Left lung (tissue), 10 donors: ENCODE measurements around the gene TAF5. TPM values are rescaled to one million over a fixed set of nuclear protein-coding genes. Genes with fewer than 3 reads are reported as not detected.
"Not testable (repeated sequence)": the region's sequence is repeated elsewhere in the genome, so short reads cannot be mapped to it uniquely, and the experiment has no call there.

Source experiments
- ATAC-seq: fragments of 200-7000 bp; cut with Tn5 transposase; one replicate; pipeline ENCODE4 v1.9.1; 2020; ENCODE audit warnings: moderate library complexity
- DNase-seq, 4 donors: peaks; one replicate each; pipeline ENCODE4 v3.0.0-alpha.2; 2013 to 2020
- H3K27ac ChIP-seq, 2 donors: fragments of 200-600 bp; sonication (generic) in 1 of 2; one replicate each; pipeline versions ENCODE4 v1.5.0 to v1.8.0; 2020 to 2021
- H3K27me3 ChIP-seq, 2 donors: fragments of 200-600 bp; sonication (generic) in 1 of 2; one replicate each; pipeline versions ENCODE4 v1.5.0 to v1.8.0; 2020 to 2021
- H3K36me3 ChIP-seq, 2 donors: fragments of 200-600 bp; sonication (generic) in 1 of 2; one replicate each; pipeline versions ENCODE4 v1.5.0 to v1.8.0; 2020 to 2021
- H3K4me1 ChIP-seq, 2 donors: fragments of 200-600 bp; one replicate each; pipeline ENCODE4 v1.8.0; 2021
- H3K4me3 ChIP-seq, 2 donors: fragments of 200-600 bp; sonication (generic) in 1 of 2; one replicate each; pipeline versions ENCODE4 v1.5.0 to v1.8.0; 2020 to 2021; ENCODE audit warnings: mild to moderate bottlenecking in 1 of 2
- H3K9me3 ChIP-seq, 2 donors: fragments of 200-600 bp; sonication (generic) in 1 of 2; one replicate each; pipeline versions ENCODE4 v1.5.0 to v1.8.0; 2020 to 2021
- intact Hi-C, 2 donors: fragments of 100-400 bp; cut with DNase I; formaldehyde crosslinking; loops; one replicate each; pipeline versions ENCODE4 v1.11.2 to v1.14.2; 2022
- polyA plus RNA-seq, 6 donors: library from polyadenylated mRNA; unstranded; fragments of 120-200 nt; gene quantifications; one replicate each; pipeline ENCODE4 v1.2.1, GENCODE V29; 2013; ENCODE audit not compliant: insufficient read length in 6 of 6
- total RNA-seq, 2 donors: library from RNA; stranded (reverse); fragmentation: NEBNext Ultra II Directional; extraction: Animal tissue kit (Norgen Biotek cat#: 25700); gene quantifications; one replicate each; pipeline ENCODE4 v1.2.1, GENCODE V29; 2021
- TF ChIP-seq, protein P1 (sequence below), 2 donors: fragments of 200-600 bp; sonication (generic) in 1 of 2; IDR thresholded peaks; one replicate each; pipeline versions ENCODE4 v1.5.0 to v1.8.0; 2021; ENCODE audit warnings: antibody characterized with exemption in 2 of 2
- donor health status: DM: no; HTN: yes; CAD: no.
- donor health status: DM: no; HTN: no; CAD: no.

The TAF5 gene
- total and polyA plus RNA-seq, 8 donors = 3.7 to 8.1 (median 7.0) TPM

DNA sequence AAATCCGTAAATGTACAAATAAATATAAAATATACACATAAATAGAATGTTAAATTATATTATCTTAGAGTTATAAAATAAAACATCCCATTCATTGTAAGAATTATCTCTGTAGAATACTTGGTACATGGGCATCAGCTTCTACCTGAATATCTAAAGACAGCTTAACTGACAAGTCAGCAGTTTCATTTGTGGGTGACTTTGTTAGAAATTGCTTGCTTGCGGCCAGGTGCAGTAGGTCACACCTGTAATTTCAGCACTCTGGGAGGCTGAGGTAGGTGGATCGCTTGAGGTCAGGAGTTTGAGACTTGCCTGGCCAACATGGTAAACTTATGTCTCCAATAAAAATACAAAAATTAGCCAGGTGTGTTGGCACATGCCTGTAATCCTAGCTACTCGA, 31.4 kb upstream of the TAF5 start:
- Histone ChIP-seq H3K4me3 (no peak overlapping the region), H3K4me1 (no peaks in the 10 kb centered on the region), H3K9me3 (no peaks in the 10 kb centered on the region), H3K27ac (no peak overlapping the region), H3K27me3 (no peaks in the 10 kb centered on the region), H3K36me3 (peaks cover 0 to 60% of the 10 kb centered on the region in 2 donors)
- intact Hi-C loops = no loop called here
- no peak for ATAC-seq
- no peak for DNase-seq
- TF ChIP-seq, protein P1, sequence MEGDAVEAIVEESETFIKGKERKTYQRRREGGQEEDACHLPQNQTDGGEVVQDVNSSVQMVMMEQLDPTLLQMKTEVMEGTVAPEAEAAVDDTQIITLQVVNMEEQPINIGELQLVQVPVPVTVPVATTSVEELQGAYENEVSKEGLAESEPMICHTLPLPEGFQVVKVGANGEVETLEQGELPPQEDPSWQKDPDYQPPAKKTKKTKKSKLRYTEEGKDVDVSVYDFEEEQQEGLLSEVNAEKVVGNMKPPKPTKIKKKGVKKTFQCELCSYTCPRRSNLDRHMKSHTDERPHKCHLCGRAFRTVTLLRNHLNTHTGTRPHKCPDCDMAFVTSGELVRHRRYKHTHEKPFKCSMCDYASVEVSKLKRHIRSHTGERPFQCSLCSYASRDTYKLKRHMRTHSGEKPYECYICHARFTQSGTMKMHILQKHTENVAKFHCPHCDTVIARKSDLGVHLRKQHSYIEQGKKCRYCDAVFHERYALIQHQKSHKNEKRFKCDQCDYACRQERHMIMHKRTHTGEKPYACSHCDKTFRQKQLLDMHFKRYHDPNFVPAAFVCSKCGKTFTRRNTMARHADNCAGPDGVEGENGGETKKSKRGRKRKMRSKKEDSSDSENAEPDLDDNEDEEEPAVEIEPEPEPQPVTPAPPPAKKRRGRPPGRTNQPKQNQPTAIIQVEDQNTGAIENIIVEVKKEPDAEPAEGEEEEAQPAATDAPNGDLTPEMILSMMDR (IDR thresholded peaks at IDR 0.05) = no peak

DNA sequence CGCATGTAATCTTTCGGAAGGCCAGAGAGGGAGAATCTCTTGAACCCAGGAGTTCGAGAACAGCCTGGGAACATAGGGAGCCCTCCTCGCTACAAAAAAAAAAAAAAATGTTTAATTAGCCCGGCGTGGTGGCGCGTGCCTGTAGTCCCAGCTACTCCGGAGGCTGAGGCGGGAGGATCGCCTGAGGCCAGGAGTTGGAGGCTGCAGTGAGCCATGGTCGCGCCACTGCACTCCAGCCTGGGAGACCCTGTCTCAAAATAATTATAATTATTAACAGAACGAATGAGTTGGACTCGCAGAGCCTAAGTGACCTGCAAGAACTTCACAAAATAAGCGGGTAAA, 17.6 kb upstream of the TAF5 start:
- TF ChIP-seq, protein P1 (IDR thresholded peaks at IDR 0.05) = no peak
- H3K9me3 ChIP-seq = no peaks in the 10 kb centered on the region
- peak overlapping the region; percentile 62 to 79 for H3K27ac ChIP-seq
- H3K27me3 ChIP-seq = no peaks in the 10 kb centered on the region
- peak overlapping the region; percentile 78 to 79 for H3K4me3 ChIP-seq
- peaks cover 0 to 34% of the 10 kb centered on the region in 2 donors for H3K36me3 ChIP-seq
- ATAC-seq (no peak), DNase-seq (no peak)
- H3K4me1 ChIP-seq = peaks cover 4 to 20% of the 10 kb centered on the region in 2 donors
- intact Hi-C loops = no loop called here

DNA sequence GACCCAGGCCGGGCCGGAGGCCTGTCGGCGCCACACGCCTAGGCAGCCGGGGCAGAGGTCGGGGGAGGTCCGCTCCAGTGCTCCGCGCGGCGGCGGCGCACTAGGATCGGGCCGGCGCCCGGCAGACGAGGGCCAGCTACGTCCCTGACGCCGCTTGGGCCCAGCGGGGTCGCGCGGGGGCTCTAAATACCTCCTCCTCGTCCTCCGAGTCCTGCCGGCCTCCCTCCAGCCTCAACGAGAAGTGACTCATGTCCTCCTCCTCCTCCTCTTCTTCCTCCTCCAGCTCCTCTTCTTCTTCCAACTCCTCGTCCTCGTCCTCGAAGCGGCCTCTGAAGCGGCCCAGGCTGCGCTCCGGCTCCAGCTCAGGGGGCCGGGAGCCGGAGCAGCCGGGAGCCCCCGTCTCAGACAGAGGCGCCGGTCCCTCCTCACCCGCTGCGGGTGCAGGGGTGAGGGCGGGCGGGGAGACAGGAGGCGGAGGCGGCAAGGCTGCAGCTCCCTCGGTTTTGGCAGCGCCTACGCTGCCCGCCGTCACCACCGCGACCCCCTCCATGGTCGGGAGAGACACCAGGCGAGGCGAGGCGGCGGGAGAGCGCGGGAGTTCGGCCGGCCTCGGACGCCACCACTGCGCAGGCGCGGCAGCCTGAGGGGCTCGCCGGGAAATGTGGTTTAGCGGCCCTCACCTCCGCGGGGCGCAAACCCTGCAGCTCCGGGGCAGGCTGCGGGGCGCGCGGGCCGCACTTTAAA, 17.1 kb upstream of the TAF5 start, which contains the start of gene PCGF6:
Gene PCGF6 (minus strand): TSS at position 624 of the 744 bp plus-strand sequence. CDS start 74 bp downstream, at position 550.
- peak within 1 kb of the TSS; percentile 78 to 79 for H3K4me3 ChIP-seq
- peaks cover 4 to 20% of the 10 kb centered on the region in 2 donors for H3K4me1 ChIP-seq
- ATAC-seq (peak; percentile 97), DNase-seq (peak; percentile 78 to 94 (median 86))
- H3K27me3 ChIP-seq = no peaks in the 10 kb centered on the region
- H3K36me3 ChIP-seq = peaks cover 0 to 28% of the 10 kb centered on the region in 2 donors
- intact Hi-C loops = no loop called here
- peak within 1 kb of the TSS; percentile 62 to 79 for H3K27ac ChIP-seq
- TF ChIP-seq, protein P1 (IDR thresholded peaks at IDR 0.05) = no peak
- no peaks in the 10 kb centered on the region for H3K9me3 ChIP-seq

DNA sequence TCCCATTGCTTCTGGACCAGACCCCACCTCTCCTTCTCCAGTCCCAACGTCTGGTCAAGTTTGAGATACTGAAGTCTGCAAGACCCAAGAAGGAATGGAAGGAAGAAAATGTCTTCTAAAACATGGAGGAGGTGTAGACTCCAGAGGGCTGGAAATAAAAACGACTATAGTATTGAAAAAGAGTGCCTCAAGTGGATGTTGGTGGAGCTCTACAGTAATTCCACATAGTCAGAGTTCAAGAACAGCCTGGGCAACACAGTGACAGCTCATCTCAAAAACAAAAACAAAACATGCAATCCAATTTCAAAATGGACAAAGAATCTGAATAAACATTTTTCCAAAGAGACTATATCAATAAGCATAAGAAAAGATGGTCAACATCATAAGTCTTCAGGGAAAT, 14.5 kb upstream of the TAF5 start:
- H3K4me3 ChIP-seq = no peak overlapping the region
- TF ChIP-seq, protein P1 (IDR thresholded peaks at IDR 0.05) = no peak
- DNase-seq = no peak
- H3K36me3 ChIP-seq = peaks cover 0 to 3% of the 10 kb centered on the region in 2 donors
- H3K27ac ChIP-seq = no peak overlapping the region
- intact Hi-C loops = no loop called here
- peaks cover 4 to 20% of the 10 kb centered on the region in 2 donors for H3K4me1 ChIP-seq
- ATAC-seq = no peak
- no peaks in the 10 kb centered on the region for H3K27me3 ChIP-seq
- H3K9me3 ChIP-seq = no peaks in the 10 kb centered on the region

DNA sequence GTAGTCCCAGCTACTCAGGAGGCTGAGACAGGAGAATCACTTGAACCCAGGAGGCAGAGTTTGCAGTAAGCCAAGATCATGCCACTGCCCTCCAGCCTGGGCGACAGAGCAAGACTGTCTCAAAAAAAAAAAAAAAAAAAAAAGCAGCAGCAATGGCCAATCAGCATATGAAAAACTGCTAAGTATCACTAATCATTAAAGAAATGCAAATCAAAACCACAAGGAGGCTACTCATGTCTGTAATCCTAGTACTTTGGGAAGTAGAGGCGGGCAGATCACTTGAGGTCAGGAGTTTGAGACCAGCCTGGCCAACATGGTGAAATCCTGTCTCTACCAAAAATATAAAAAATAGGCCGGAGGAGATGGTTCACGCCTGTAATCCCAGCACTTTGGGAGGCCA, 13.2 kb upstream of the TAF5 start:
- peaks cover 4 to 12% of the 10 kb centered on the region in 2 donors for H3K4me1 ChIP-seq
- H3K9me3 ChIP-seq, DNase-seq, H3K36me3 ChIP-seq, H3K4me3 ChIP-seq, H3K27me3 ChIP-seq, ATAC-seq, H3K27ac ChIP-seq, intact Hi-C loops: not testable (repeated sequence)
